T follicular helper cell (primary cell): ENCODE data around the gene MRGPRG.

Experiments
- DNase-seq: peaks from one replicate; pipeline ENCODE4 v3.0.0-alpha.2; 2020; ENCODE audit warnings: low read depth

The MRGPRG gene

GRCh38 chr11:3207526-3208189, 11.0 kb downstream of the MRGPRG start:
- DNase-seq = no peak

- DNase-seq = no peak
These were observed 11.8 kb downstream of the MRGPRG start for GRCh38 chr11:3206922-3207204.

- no peak for DNase-seq
These were observed 12.3 kb downstream of the MRGPRG start for GRCh38 chr11:3206156-3206921.

DNA sequence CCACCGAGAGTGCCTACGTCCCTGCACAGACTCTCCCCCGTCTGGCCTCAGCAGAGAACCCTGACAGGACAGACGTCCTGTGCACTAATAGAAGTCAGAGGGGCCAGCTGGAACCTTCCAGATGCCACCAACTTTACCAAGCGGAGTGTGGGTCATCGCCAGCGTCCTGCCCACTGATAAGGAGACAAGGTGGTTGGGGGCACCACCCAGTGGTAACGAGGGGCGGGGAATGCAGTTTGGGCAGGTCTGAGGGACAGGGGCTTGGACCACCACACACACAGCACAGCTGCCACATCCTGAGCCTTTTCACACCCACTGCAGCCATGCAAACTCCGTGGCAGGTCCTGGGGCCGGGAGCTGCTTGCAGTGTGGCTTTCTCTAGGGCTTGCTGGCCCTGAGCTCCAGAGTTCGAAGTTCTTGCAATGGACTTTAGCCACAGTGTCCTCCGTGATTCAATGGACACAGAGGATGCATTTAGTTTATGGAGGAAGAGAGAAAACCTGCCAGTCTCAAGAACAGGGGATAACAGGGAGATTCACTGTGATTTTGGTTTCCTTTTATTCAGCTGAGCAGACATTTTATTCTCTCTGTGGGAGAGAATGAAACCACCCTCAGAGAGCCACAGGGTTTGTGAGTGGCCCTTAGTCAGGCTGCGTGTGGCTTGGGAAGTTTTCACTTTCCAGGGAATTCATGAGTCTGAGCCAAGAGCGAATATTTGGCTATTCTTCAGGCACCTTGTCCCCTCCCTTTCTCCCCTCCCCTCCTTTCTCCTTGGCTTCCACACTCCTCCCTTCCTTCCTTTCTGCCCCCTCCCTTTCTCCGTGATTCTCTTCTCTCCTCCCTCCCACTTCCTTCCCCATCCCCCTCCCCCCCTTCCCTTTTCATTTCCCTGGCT, 13.1 kb downstream of the MRGPRG start:
- DNase-seq = no peak

DNA sequence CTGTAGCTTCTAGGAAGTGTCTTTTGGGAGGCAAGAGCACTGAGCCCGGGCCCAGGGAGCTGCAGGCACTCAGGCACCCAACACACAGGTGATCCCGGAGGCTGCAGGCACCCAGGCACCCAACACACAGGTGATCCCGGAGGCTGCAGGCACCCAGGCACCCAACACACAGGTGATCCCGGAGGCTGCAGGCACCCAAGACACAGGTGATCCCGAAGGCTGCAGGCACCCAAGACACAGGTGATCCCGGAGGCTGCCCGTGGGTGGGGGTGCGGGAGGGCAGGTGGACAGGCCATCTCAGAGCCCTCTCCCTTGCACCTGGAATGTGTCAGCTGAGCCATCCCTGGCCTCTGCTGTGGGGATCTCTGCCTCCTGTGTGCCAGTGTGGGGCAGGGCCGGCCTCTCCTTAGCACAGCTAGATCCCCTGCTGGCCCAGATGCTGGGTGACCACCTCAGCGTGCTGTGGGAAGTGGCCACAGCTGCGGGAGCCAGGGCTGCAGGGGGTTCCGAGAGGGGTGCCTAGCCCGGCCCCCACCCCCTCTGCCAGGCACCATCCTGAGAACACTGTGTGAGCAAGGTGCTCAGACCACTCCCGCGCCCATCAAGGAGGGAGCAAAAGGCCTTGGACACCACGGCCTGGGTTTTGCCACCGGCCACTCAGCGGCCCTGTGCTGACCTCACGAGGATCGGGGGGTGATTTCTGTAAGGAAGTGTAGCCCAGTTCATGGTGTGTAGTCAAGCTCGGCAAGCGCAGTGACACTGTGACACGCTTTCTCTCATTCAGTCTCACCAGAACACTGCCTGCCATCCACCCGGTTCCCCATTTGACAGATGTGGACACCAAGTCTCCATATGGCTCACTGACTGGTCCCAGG, 14.2 kb downstream of the MRGPRG start:
- no peak for DNase-seq

DNA sequence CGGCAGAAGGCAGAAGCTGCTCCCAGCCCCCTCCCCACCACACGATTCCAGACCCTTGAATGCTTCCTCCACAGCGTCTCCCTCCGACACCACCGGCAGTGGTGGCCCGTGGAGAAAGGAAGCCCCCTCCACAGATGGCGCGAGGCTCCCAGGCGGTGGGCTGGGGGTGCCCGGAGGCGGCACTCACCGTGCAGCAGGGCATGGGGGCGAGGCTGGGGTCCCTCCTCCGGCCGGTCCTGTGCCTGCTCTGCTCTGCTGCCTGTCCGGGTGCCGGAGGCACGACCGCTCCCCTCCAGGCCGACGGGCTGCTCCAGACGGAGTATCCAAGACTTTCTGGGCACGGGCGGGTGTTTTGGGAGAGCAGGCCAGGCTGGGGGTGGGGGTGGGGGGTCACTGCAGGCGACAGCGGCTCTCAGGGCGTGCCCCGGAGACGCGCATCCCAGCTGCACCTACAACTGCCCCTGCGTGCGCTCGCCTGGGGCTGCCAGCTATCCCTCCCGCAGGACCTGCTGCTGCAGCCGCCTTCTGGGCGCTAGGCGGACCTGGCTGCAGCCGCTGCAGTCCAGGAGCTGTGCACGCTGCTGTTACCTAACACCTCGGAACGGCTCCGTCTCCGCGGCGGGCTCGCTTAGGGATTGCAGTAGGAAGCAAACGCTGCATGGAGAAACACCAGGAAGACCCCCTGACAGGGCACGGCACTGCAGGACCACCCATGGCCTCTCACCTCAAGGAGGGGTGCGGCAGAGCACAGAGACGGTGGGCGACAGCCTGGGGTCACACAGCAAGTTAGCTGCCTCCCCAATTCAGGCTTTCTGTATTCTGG, 15.2 kb downstream of the MRGPRG start:
- DNase-seq = no peak

DNA sequence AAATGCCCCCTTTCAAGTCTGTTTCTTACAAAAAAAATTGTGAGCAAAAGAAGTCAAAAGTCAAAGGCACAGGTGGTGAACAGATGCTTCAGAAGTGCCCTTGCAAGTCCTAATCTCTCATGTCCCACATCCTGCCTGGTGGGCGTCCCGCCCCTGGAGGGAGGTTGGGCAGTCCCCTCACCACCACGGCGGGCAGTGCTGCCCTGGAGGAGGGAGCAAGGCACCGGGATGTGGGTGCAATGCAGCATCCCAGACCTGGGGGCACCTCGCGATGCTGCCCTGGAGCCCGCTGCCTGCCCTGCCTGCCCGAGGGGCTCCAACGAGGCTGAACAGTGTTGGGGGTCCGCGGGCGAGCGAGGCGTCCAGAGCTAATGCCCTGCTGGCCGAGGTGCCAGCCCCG, 15.9 kb downstream of the MRGPRG start:
- no peak for DNase-seq

DNA sequence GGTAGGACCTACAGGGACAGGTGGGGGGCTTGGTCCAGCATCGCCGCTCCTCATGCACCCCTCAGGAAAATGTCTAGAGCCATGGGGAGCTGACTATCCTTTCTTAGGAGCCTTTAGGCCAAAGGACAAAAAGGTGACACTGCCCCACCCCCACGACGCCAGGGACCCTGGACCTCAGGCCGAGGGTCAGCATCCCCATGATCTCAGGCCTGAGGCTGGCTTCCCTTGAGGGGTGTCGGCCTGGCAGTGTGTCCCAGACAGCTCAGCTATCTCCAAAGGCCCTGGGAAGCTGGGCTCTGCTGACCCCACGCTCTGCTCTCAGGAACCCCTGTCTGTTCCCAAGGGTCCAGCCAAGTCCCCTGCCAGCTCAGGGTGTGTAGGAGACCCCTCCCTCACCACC, 16.3 kb downstream of the MRGPRG start:
- no peak for DNase-seq

DNA sequence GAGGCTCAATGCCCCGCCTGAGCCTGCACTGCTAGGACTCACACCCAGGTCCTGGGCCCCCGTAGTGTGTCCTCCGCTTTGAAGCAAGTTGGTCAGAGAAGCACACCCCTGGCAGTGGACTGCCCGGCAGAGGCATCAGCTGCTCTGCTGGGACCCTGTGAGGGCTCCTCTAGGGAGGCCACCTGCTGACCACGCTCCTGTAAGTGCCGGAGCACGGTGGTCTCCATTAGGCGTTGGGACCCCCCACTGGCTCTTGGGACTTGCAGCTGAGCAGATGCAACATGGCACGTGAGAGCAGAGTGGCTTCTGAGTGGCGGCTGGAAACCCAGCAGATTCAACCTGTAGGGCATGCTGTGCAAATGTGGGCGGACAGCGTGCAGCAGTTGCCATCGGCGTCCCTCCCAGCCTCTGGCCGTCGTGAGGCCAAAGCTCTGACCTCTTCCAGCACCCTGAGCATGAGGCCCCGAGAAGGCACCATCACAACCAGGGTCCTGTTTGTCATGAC, 16.9 kb downstream of the MRGPRG start:
- no peak for DNase-seq

DNA sequence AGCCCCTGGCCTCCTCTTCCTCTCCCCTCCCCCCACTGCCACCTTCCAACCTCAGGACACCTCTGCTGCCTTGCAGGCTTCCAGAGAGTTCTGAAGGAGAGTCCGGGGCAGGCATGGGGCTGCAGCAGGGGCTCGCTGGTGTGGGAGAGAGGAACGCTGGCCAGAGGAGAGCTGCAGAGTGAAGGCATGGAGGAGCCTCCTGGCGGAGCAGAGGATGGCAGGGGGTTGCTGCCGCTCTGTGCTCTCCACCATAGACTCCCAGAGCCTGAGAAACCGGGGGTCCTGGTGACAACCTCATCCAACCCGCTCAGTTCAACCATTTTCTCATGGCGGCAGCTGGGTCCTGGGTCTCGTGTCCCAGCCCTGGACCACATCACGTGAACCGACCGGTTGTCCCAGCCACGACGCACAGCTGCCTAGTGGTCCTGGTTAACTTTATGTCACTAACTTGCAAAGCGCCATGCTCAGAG, 17.5 kb downstream of the MRGPRG start:
- no peak for DNase-seq

DNA sequence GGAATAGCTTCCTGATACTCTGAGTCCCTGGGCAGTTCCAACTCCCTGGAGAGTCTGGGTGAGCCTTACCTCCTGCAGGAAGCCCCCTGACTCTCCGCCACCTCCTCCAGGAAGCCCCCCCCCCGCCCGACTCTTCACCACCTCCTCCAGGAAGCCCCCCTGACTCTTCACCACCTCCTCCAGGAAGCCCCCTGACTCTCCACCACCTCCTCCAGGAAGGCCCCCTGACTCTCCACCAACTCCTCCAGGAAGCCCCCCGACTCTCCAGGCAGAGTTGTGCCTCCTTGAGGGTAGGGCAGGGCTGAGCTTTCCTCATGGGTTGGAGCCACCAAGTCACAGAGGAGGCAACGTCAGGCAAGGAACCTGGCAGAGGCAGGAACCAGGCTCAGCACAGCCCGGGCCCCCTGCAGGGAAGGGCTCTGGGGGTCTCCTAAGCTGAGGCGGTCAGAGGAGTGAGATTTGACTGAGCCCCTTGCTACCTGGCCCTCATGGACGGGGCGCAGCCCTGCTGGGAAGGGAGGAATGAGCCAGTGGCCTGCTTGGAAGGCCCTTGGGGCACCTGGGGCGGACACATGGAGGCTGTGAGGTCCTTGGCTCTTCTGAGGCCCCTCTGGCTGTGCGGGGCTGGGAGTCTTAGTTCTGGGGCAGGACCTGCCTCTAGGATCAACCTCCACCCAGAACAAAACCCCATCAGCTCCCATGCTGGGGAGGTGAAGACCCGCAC, 18.1 kb downstream of the MRGPRG start:
- no peak for DNase-seq

- DNase-seq = no peak
These were observed 18.9 kb downstream of the MRGPRG start for GRCh38 chr11:3199537-3200295.

DNA sequence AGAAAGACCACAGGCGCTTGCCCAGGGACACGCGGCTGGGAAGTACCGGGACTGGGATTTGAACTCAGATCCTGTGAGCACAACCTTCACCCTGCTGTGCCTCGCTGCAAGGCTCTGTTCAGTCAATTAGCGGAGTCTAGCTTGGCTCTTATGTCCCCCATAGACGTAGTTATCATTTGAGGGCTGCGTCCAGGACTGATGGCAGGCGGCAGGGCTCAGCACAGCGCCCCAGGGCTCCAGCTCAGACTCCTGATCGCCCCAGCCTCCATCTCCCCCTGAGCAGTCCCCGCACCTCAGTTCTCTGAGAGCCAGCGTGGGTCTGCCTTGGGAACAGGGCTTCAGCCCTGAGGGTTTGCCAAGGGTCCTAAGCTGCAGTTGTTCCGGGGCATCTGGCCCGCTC, 19.8 kb downstream of the MRGPRG start:
- no peak for DNase-seq

DNA sequence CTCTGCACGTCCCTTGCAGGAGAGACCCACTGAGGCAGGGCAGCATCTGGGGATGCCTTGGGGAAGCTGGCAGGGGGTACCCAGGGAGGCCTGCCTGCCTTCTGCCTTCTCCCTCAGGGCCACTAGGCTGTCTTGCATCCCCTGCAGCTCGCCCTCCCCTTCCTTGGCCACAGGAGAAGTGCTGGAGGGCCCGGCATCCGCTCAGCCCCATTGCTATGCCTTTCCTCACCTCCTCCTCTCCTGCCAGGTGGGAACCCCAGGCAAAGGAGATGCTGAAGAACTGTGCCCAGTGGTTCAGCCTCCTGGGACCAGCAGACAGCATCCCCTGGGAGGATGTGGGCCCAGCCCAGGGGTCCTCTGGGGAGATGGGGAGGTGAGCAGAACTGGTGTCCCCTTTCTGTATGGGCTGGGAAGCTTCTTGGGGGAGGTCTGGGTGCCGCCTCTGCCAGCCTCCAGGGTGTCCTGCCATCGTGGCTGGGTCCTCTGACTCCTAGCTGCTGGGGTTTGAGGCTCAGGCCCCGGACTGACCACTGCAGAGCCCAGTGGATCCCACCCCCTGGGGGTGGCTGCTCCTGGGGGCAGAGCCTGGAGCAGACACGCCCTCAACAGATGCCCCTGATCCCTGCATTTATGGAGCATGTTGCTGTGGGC, 20.6 kb downstream of the MRGPRG start:
- no peak for DNase-seq

GRCh38 chr11:3197044-3197695, 21.4 kb downstream of the MRGPRG start:
- no peak for DNase-seq

GRCh38 chr11:3196161-3197043, 22.2 kb downstream of the MRGPRG start:
- no peak for DNase-seq
